ENCODE data around the gene CORO1A. TPM values are rescaled to one million over a fixed set of nuclear protein-coding genes. Genes with fewer than 3 reads are reported as not detected.

The CORO1A gene
- total RNA-seq, 1 donor from 2014 or later, result 4.0 TPM

- Histone ChIP-seq H3K27me3 (ENCODE audit: insufficient read depth, low read length) (no peaks in the 10 kb centered on the region), H2AFZ (ENCODE audit: low read depth, low read length) (no peak overlapping the region), H3K9me3 (ENCODE audit: insufficient read depth, low read depth, low read length) (no peaks in the 10 kb centered on the region), H3K9ac (ENCODE audit: low read length) (no peak overlapping the region), H3K4me1 (ENCODE audit: insufficient read depth, low read length) (no peaks in the 10 kb centered on the region), H3K27ac (ENCODE audit: low read depth, low read length) (no peak overlapping the region), H3K4me3 (ENCODE audit: insufficient read depth, low read depth, low read length) (no peak overlapping the region), H3K4me2 (ENCODE audit: low read length) (no peak overlapping the region), H3K79me2 (ENCODE audit: insufficient read depth, low read length) (no peaks in the 10 kb centered on the region), H3K36me3 (ENCODE audit: insufficient read depth, low read length) (no peaks in the 10 kb centered on the region), H4K20me1 (ENCODE audit: insufficient read depth, low read length) (no peaks in the 10 kb centered on the region)
- FAIRE-seq (no peak), DNase-seq (ENCODE audit: low read depth) (no peak)
- H3K4me1 Mint-ChIP-seq (ENCODE audit: low read depth, unreplicated experiment), result no peaks in the 10 kb centered on the region
- H3K36me3 Mint-ChIP-seq (ENCODE audit: low read depth, unreplicated experiment), result no peaks in the 10 kb centered on the region
- H3K4me3 Mint-ChIP-seq (ENCODE audit: unreplicated experiment), result no peak overlapping the region
- TF ChIP-seq CTCF (IDR thresholded peaks at IDR 0.05; ENCODE audit: insufficient read depth, low read depth, low read length) (no peak), EZH2 (IDR thresholded peaks at IDR 0.05; ENCODE audit: insufficient read depth, low read length) (no peak)
- peaks cover 14% of the 10 kb centered on the region for H3K27me3 Mint-ChIP-seq (ENCODE audit: low read depth, unreplicated experiment)
- H3K9me3 Mint-ChIP-seq (ENCODE audit: unreplicated experiment), result peaks cover 2% of the 10 kb centered on the region
- H3K27ac Mint-ChIP-seq (ENCODE audit: unreplicated experiment), result no peak overlapping the region
Observed at GRCh38 chr16:30137897-30138296, 45.5 kb upstream of the CORO1A start.

GRCh38 chr16:30139583-30140481, 43.6 kb upstream of the CORO1A start:
- Mint-ChIP-seq H3K27ac (ENCODE audit: unreplicated experiment) (no peak overlapping the region), H3K27me3 (ENCODE audit: low read depth, unreplicated experiment) (peaks cover 10% of the 10 kb centered on the region), H3K4me3 (ENCODE audit: unreplicated experiment) (no peak overlapping the region), H3K4me1 (ENCODE audit: low read depth, unreplicated experiment) (no peaks in the 10 kb centered on the region), H3K36me3 (ENCODE audit: low read depth, unreplicated experiment) (no peaks in the 10 kb centered on the region), H3K9me3 (ENCODE audit: unreplicated experiment) (peaks cover 2% of the 10 kb centered on the region)
- Histone ChIP-seq H3K79me2 (ENCODE audit: insufficient read depth, low read length) (no peaks in the 10 kb centered on the region), H3K36me3 (ENCODE audit: insufficient read depth, low read length) (no peaks in the 10 kb centered on the region), H3K27me3 (ENCODE audit: insufficient read depth, low read length) (no peaks in the 10 kb centered on the region), H3K9ac (ENCODE audit: low read length) (no peak overlapping the region), H3K4me2 (ENCODE audit: low read length) (no peak overlapping the region), H3K9me3 (ENCODE audit: insufficient read depth, low read depth, low read length) (no peaks in the 10 kb centered on the region), H2AFZ (ENCODE audit: low read depth, low read length) (no peak overlapping the region), H4K20me1 (ENCODE audit: insufficient read depth, low read length) (no peaks in the 10 kb centered on the region), H3K4me3 (ENCODE audit: insufficient read depth, low read depth, low read length) (no peak overlapping the region), H3K4me1 (ENCODE audit: insufficient read depth, low read length) (no peaks in the 10 kb centered on the region), H3K27ac (ENCODE audit: low read depth, low read length) (no peak overlapping the region)
- FAIRE-seq (no peak), DNase-seq (ENCODE audit: low read depth) (no peak)
- TF ChIP-seq EZH2 (IDR thresholded peaks at IDR 0.05; ENCODE audit: insufficient read depth, low read length) (no peak), CTCF (IDR thresholded peaks at IDR 0.05; ENCODE audit: insufficient read depth, low read depth, low read length) (no peak)

- no peak overlapping the region for H3K4me3 ChIP-seq (ENCODE audit: insufficient read depth, low read depth, low read length)
- H4K20me1 ChIP-seq (ENCODE audit: insufficient read depth, low read length), result no peaks in the 10 kb centered on the region
- Mint-ChIP-seq H3K27ac (ENCODE audit: unreplicated experiment) (no peak overlapping the region), H3K4me1 (ENCODE audit: low read depth, unreplicated experiment) (no peaks in the 10 kb centered on the region), H3K9me3 (ENCODE audit: unreplicated experiment) (peaks cover 2% of the 10 kb centered on the region), H3K36me3 (ENCODE audit: low read depth, unreplicated experiment) (no peaks in the 10 kb centered on the region), H3K27me3 (ENCODE audit: low read depth, unreplicated experiment) (peaks cover 5% of the 10 kb centered on the region), H3K4me3 (ENCODE audit: unreplicated experiment) (no peak overlapping the region)
- H2AFZ ChIP-seq (ENCODE audit: low read depth, low read length), result no peak overlapping the region
- no peaks in the 10 kb centered on the region for H3K4me1 ChIP-seq (ENCODE audit: insufficient read depth, low read length)
- DNase-seq (ENCODE audit: low read depth), result no peak
- H3K9ac ChIP-seq (ENCODE audit: low read length), result no peak overlapping the region
- TF ChIP-seq EZH2 (IDR thresholded peaks at IDR 0.05; ENCODE audit: insufficient read depth, low read length), result no peak
- TF ChIP-seq CTCF (IDR thresholded peaks at IDR 0.05; ENCODE audit: insufficient read depth, low read depth, low read length), result no peak
- no peaks in the 10 kb centered on the region for H3K9me3 ChIP-seq (ENCODE audit: insufficient read depth, low read depth, low read length)
- H3K27me3 ChIP-seq (ENCODE audit: insufficient read depth, low read length), result no peaks in the 10 kb centered on the region
- H3K27ac ChIP-seq (ENCODE audit: low read depth, low read length), result no peak overlapping the region
- no peak for FAIRE-seq
- no peaks in the 10 kb centered on the region for H3K79me2 ChIP-seq (ENCODE audit: insufficient read depth, low read length)
- H3K4me2 ChIP-seq (ENCODE audit: low read length), result no peak overlapping the region
- no peaks in the 10 kb centered on the region for H3K36me3 ChIP-seq (ENCODE audit: insufficient read depth, low read length)
Observed at GRCh38 chr16:30141750-30142149, 41.7 kb upstream of the CORO1A start.
